Measurements from ENCODE around the gene PRR19. TPM values are rescaled to one million over a fixed set of nuclear protein-coding genes. Genes with fewer than 3 reads are reported as not detected.

Gene PRR19
- total RNA-seq, 2 experiments from 2014 or later, result 0.16 TPM; not detected in 1

- Mint-ChIP-seq H3K4me3 (peak overlapping the region; percentile 88), H3K27me3 (no peaks in the 10 kb centered on the region), H3K9me3 (no peaks in the 10 kb centered on the region), H3K36me3 (ENCODE audit: low read depth) (peaks cover 12% of the 10 kb centered on the region), H3K27ac (no peak overlapping the region), H3K4me1 (ENCODE audit: low read depth) (peaks cover 52% of the 10 kb centered on the region)
- intact Hi-C loops (cut with DNase I, micrococcal nuclease), result loop anchor here in 1 of 2 experiments (2.0 to 10.0 kb wide), 2 partner anchors 26 to 144 kb away; partner anchors contain the start of genes ERF and LIPE
- CTCF ChIA-PET, result interaction anchor here (1.9 to 3.9 kb wide), 3 partner anchors 36 to 149 kb away, joined by 8 to 30 read pairs (median 15); partner anchors contain the start of genes GSK3A and POU2F2
- H3K27ac ChIP-seq (ENCODE audit: low read depth in 1 of 2, low read length in 2 of 2), result peak overlapping the region; percentile 86 to 88
- no peak for ATAC-seq (ENCODE audit: poor library complexity)
- H3K36me3 ChIP-seq (ENCODE audit: insufficient read depth, low read length), result no peaks in the 10 kb centered on the region
- peaks cover 86% of the 10 kb centered on the region for H3K4me1 ChIP-seq (ENCODE audit: insufficient read depth, low read length)
- peak in 5 of 14 experiments; percentile 22 to 66 (median 34) for DNase-seq
- POLR2A ChIA-PET, result interaction anchor here (0.6 to 4.5 kb wide), 4 partner anchors 12 to 148 kb away, joined by 3 to 53 read pairs (median 18); partner anchors contain the start of genes CIC and GSK3A
- no peak for TF ChIP-seq CTCF (IDR thresholded peaks at IDR 0.05)
- H3K4me3 ChIP-seq (ENCODE audit: low read length), result peak overlapping the region; percentile 95
- H3K9me3 ChIP-seq (ENCODE audit: control insufficient read depth in 1 of 2, insufficient read depth in 1 of 2, low read length in 2 of 2), result no peaks in the 10 kb centered on the region
- H3K27me3 ChIP-seq (ENCODE audit: control insufficient read depth in 1 of 2, insufficient read depth in 2 of 2, low read length in 2 of 2), result no peaks in the 10 kb centered on the region
Measured at GRCh38 chr19:42281146-42281826, 20.6 kb upstream of the PRR19 start.

- Histone ChIP-seq H3K4me1 (ENCODE audit: insufficient read depth, low read length) (peaks cover 83% of the 10 kb centered on the region), H3K4me3 (ENCODE audit: low read length) (no peak overlapping the region), H3K27me3 (ENCODE audit: control insufficient read depth in 1 of 2, insufficient read depth in 2 of 2, low read length in 2 of 2) (no peaks in the 10 kb centered on the region), H3K36me3 (ENCODE audit: insufficient read depth, low read length) (peaks cover 5% of the 10 kb centered on the region), H3K27ac (ENCODE audit: low read depth in 1 of 2, low read length in 2 of 2) (peak overlapping the region; percentile 86 to 88), H3K9me3 (ENCODE audit: control insufficient read depth in 1 of 2, insufficient read depth in 1 of 2, low read length in 2 of 2) (no peaks in the 10 kb centered on the region)
- no peaks in the 10 kb centered on the region for H3K9me3 Mint-ChIP-seq
- no peak for ATAC-seq (ENCODE audit: poor library complexity)
- H3K27me3 Mint-ChIP-seq, result no peaks in the 10 kb centered on the region
- H3K4me3 Mint-ChIP-seq, result peak overlapping the region; percentile 88
- peaks cover 46% of the 10 kb centered on the region for H3K4me1 Mint-ChIP-seq (ENCODE audit: low read depth)
- ChIA-PET CTCF (interaction anchor here (0.8 to 3.9 kb wide), 4 partner anchors 12 to 38 kb away, joined by 3 to 30 read pairs (median 5); no protein-coding TSS in a partner anchor), POLR2A (interaction anchor here (0.6 to 4.5 kb wide), 9 partner anchors 8 to 149 kb away, joined by 3 to 53 read pairs (median 3); partner anchors contain the start of genes CIC, GSK3A, PAFAH1B3 and POU2F2)
- no peak for TF ChIP-seq CTCF (IDR thresholded peaks at IDR 0.05)
- no peak overlapping the region for H3K27ac Mint-ChIP-seq
- peak in 3 of 14 experiments; percentile 27 to 48 (median 32) for DNase-seq
- peaks cover 12% of the 10 kb centered on the region for H3K36me3 Mint-ChIP-seq (ENCODE audit: low read depth)
- intact Hi-C loops (cut with DNase I, micrococcal nuclease), result loop anchor here (2.0 to 10.0 kb wide), 4 partner anchors 21 to 143 kb away; partner anchors contain the start of genes DEDD2 (in 1 of the 2), ERF (in 1 of the 2), LIPE (in 1 of the 2) and PAFAH1B3 (in 1 of the 2)
Measured at GRCh38 chr19:42281827-42282762, 19.8 kb upstream of the PRR19 start.

- no peaks in the 10 kb centered on the region for H3K27me3 Mint-ChIP-seq
- peak overlapping the region; percentile 55 for H3K4me3 ChIP-seq (ENCODE audit: low read length)
- no peaks in the 10 kb centered on the region for H3K9me3 ChIP-seq (ENCODE audit: control insufficient read depth in 1 of 2, insufficient read depth in 1 of 2, low read length in 2 of 2)
- peaks cover 16% of the 10 kb centered on the region for H3K36me3 Mint-ChIP-seq (ENCODE audit: low read depth)
- intact Hi-C loops (cut with DNase I, micrococcal nuclease), result loop anchor here (1.0 to 10.0 kb wide), 5 partner anchors 15 to 142 kb away; partner anchors contain the start of genes DEDD2 (in 1 of the 2), LIPE (in 1 of the 2), PAFAH1B3 (in 1 of the 2) and PRR19 (in 1 of the 2)
- H3K27me3 ChIP-seq (ENCODE audit: control insufficient read depth in 1 of 2, insufficient read depth in 2 of 2, low read length in 2 of 2), result no peaks in the 10 kb centered on the region
- TF ChIP-seq CTCF (IDR thresholded peaks at IDR 0.05), result no peak
- H3K4me1 ChIP-seq (ENCODE audit: insufficient read depth, low read length), result peaks cover 77% of the 10 kb centered on the region
- H3K27ac ChIP-seq (ENCODE audit: low read depth in 1 of 2, low read length in 2 of 2), result peak overlapping the region; percentile 86 to 88
- H3K4me1 Mint-ChIP-seq (ENCODE audit: low read depth), result peaks cover 46% of the 10 kb centered on the region
- no peaks in the 10 kb centered on the region for H3K9me3 Mint-ChIP-seq
- H3K4me3 Mint-ChIP-seq, result peak overlapping the region; percentile 88
- ChIA-PET CTCF (interaction anchor here (0.8 to 1.1 kb wide), 3 partner anchors 12 to 38 kb away, joined by 3 to 6 read pairs (median 4); no protein-coding TSS in a partner anchor), POLR2A (interaction anchor here (0.6 to 3.3 kb wide), 7 partner anchors 8 to 150 kb away, joined by 3 to 39 read pairs (median 3); partner anchors contain the start of genes CIC, GSK3A, PAFAH1B3 and POU2F2)
- ATAC-seq (ENCODE audit: poor library complexity), result no peak
- peaks cover 12% of the 10 kb centered on the region for H3K36me3 ChIP-seq (ENCODE audit: insufficient read depth, low read length)
- H3K27ac Mint-ChIP-seq, result no peak overlapping the region
- peak in 1 of 14 experiments; percentile 48 for DNase-seq
Measured at GRCh38 chr19:42282819-42283187, 19.1 kb upstream of the PRR19 start.

Data from CD4-positive, alpha-beta T cell (primary cell).